Stimulated activated CD8-positive, alpha-beta memory T cell treated with anti-CD3 and anti-CD28 coated beads, Interleukin-15, amount 100 ng/mL, for 1 hour (primary cell): Measurements from ENCODE around the gene MAP4K3.

Experiments
- DNase-seq: peaks from one replicate; pipeline ENCODE4 v3.0.0-alpha.2; 2020; ENCODE audit warnings: low read depth

The MAP4K3 gene

GRCh38 chr2:39443009-39443408 is 5.9 kb upstream of the MAP4K3 start:
- no peak for DNase-seq

- DNase-seq: no peak
Measured at GRCh38 chr2:39437522-39438296, 624 bp upstream of the MAP4K3 start.

- no peak for DNase-seq
Measured at GRCh38 chr2:39435741-39436591, 1.1 kb downstream of the MAP4K3 start.

- no peak for DNase-seq
Measured at GRCh38 chr2:39435234-39435633, 1.9 kb downstream of the MAP4K3 start.

GRCh38 chr2:39434233-39434897 is 2.7 kb downstream of the MAP4K3 start:
- DNase-seq: no peak

- no peak for DNase-seq
Measured at GRCh38 chr2:39433586-39434195, 3.4 kb downstream of the MAP4K3 start.

GRCh38 chr2:39432701-39433100 is 4.4 kb downstream of the MAP4K3 start:
- no peak for DNase-seq

GRCh38 chr2:39431592-39432316 is 5.3 kb downstream of the MAP4K3 start:
- no peak for DNase-seq

GRCh38 chr2:39429746-39430145 is 7.3 kb downstream of the MAP4K3 start:
- no peak for DNase-seq

- no peak for DNase-seq
Measured at GRCh38 chr2:39424951-39425350, 12.1 kb downstream of the MAP4K3 start.

- DNase-seq: no peak
Measured at GRCh38 chr2:39422700-39423099, 14.4 kb downstream of the MAP4K3 start.

GRCh38 chr2:39421354-39421753 is 15.7 kb downstream of the MAP4K3 start:
- DNase-seq: no peak

- no peak for DNase-seq
Measured at GRCh38 chr2:39419282-39420223, 17.5 kb downstream of the MAP4K3 start.

- no peak for DNase-seq
Measured at GRCh38 chr2:39418491-39418890, 18.6 kb downstream of the MAP4K3 start.

GRCh38 chr2:39416140-39416539 is 20.9 kb downstream of the MAP4K3 start:
- no peak for DNase-seq

GRCh38 chr2:39413063-39413737 is 23.9 kb downstream of the MAP4K3 start:
- DNase-seq: no peak

GRCh38 chr2:39411181-39411944 is 25.7 kb downstream of the MAP4K3 start:
- DNase-seq: no peak

GRCh38 chr2:39409697-39410389 is 27.2 kb downstream of the MAP4K3 start:
- DNase-seq: no peak
